HG02759 (cell line): ENCODE results near the gene FSTL3.
"Not testable (repeated sequence)": the region's sequence is repeated elsewhere in the genome, so short reads cannot be mapped to it uniquely, and the experiment has no call there.

ENCODE experiments used
- ATAC-seq: cut with Tn5 transposase; IDR thresholded peaks from one replicate; pipeline ENCODE4 v1.9.1; 2021; ENCODE audit warnings: mild to moderate bottlenecking, moderate library complexity; ENCODE audit not compliant: unreplicated experiment

FSTL3 gene

DNA sequence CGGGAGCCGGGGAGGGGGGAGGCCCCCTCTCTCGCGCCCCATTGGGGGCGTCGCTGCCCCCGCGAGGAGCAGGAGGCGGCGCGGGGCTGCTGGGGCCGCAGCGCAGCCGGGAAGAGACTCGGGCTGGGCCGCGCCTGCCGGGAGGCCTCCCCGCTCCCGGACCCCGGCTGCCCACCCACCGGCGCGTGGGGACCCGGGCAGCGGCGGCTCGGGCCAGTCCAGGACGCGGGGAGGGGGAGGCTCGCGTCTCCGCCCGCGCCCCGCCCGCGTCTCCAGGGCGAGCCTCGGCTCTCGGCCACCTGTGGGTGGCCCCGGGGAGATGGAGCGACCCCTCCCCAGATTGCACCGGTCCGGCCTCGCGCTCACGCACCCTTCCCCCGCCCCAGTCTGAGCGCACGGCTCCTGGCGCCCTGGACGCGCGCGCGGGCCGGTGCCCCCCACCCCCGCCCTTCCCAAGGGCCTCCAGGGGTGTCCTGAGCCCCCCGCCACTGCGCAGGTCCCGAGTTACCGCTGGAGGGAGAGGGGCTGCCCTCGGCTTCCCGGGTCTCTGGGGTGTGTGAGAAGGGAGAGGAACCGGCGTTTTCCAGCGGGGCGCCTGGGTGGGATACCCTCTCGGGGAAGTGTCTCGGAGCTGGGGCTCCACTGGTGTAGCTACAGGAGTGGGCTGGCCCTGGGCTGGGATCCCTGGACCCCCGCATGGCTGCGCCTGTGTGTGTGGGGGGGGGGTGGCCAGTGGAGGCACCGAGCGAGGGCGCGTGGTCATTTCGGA, 33.2 kb downstream of the FSTL3 start:
- ATAC-seq, result no peak

DNA sequence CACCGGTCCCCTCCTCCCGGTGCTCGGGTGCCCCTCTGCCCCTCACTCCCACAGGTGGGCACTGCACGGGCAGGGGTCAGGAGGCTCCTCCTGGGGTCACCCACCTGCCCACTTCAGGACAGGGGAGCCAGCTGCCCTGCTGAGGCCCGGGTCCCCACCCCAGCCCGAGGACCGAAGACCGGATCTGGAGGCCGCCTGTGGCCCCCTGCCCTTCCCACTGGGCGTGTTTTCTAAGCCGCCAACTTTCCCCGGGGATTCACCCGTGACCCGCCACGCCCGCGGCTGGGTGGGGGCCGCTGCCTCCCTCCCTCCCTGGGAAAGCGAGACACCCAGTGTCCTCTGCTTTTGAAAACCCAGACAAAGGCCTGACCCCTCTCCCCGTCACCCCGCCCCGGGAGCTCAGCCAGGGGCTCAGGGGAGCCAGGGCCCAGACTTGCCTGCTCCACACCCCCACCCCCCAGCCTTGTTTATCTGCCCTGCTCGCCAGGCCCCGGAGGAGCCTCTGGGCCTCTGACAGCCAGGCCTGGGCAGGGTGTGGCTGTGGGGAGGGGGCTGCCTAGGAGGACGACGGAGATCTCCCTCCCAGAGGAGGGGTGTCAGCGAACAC, 33.9 kb downstream of the FSTL3 start:
- no peak for ATAC-seq

- no peak for ATAC-seq
Observed at GRCh38 chr19:710767-711166, 34.6 kb downstream of the FSTL3 start.

- ATAC-seq, result no peak
Observed at GRCh38 chr19:711254-711653, 35.1 kb downstream of the FSTL3 start.

DNA sequence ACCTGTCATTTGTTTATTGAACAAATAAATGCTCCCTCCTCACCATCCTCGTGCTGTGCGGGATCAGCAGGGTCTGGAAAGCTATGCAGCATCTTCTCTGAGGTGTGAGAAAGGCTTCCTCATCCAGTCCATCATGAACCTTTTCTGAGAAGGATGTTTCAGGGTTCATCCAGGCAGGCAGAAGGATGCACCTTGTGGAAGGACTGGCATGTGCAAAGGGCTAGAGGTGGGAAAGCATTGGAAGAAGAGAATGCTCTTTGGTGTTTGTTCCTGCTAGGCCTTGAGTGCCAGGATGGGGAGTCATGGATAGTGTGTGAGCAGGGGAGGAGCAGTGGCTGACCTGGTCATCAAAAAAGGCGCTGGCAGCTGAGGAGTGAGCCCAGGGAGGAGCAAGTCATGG, 39.2 kb downstream of the FSTL3 start:
- ATAC-seq, result no peak

DNA sequence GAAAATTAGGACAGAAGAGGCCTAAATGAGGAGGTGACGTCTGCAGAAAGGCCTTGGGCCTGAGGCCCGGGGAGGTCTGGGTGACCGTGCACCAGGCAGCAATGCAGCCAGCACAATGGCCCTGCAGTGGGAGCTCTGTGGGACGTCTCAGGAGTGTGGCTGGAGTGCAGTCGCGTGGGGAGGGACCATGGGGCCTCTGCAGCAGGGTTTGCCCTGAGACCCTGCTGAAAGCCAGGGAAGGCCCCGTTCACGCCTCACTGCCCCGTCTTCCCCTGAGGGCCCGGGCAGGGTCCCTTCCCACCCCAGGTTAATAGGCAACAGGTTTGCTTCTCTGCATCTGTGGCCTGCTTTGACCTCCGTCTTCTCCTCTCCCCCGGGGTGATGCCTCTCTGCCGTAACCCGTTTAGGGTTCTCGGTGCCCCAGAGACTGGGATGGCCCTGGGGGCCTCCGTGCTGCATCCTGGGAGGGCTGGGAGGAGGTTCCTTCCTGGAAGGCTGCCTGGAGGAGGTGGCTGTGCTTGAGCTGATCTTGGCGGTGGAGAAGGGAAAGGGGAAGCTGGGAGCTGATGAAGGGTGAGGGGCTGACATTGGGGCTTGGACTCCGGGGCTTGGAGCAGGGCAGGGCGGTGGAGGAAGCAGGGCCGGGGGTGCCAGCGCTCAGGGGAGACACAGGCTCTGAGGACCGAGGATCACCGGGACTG, 42.2 kb downstream of the FSTL3 start:
- ATAC-seq, result no peak

GRCh38 chr19:718991-719512, 42.9 kb downstream of the FSTL3 start:
- no peak for ATAC-seq

GRCh38 chr19:719636-720344, 43.6 kb downstream of the FSTL3 start:
- no peak for ATAC-seq

DNA sequence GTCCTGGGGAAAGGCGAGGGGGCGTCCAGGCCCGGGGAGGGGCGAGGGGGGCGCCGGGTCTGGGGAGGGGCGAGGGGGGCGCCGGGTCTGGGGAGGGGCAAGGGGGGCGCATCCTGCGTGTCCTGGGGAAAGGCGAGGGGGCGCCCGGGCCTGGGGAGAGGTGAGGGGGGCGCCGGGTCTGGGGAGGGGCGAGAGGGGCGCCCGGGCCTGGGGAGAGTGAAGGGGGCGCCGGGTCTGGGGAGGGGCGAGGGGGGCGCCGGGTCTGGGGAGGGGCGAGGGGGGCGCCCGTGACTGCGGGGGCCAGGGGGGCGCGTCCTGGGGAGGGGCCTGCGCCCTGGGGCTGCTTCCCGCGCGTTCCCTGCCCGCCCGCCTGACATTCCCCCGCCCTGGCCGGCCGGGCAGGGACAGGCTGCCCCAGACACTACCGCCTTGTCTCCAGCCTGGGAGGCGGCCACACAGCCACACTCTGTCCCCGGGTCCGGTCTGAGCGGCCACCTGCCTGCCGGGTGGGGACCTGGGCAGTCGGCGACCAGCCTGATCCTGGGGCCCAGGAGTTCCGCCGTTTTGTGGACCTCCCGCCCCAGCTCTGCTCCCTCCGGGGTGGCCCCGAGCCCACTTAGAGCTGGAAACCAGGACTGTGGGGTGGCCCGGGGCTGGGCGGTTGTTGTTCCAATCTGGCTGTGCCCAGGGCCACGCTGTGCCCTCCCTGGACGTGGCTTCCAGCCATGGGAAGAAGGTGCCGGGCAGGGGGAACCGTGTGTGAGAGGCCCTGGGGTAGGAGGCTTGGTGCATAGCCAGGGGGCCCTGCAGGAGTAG, 44.4 kb downstream of the FSTL3 start:
- no peak for ATAC-seq

DNA sequence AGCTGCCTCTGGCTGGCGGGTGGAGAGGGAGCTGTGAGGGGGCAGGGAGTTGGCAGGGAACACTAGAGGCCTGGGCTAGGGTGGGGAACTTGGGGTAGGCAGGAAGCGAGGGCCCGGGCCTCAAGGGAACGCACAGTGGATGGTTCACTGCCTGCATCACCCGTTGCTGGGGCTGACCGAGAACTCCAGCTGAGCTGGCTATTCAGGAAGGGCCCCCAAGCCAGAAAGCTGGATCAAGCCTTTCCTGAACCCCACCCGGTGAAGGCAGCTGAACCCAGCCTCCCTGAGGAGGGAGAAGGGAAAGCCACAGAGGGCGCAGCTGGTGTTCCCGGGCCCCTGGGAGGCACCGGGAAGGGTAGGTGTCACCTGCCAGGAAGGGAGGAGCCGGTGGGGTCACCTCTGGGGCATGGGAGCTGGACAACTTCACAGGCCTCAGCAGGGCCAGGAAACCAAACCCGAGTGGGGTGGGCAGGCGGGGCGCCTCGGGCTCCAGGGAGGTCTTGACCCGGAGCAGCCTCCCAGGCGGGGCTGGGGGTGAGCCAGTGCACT, 46.4 kb downstream of the FSTL3 start:
- ATAC-seq, result no peak

DNA sequence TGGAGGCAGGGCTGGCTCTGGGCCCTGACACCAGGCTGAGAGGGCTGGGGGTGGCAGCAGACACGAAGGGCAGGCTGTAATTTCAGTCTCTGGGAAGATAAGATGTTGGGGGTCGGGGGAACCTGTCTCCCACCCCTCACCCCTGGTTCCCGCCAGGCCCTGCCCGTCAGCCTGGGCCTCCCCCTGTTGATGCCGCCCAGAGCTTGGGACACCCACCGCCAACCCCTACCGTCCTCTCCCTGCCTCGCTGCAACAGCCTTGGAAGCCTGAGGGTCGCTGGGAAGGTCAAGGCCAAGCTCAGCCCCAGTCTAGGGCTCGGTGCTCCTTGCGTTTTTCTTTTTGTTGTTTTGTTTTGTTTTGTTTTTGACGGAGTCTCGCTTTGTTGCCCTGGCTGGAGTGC, 47.1 kb downstream of the FSTL3 start:
- no peak for ATAC-seq

DNA sequence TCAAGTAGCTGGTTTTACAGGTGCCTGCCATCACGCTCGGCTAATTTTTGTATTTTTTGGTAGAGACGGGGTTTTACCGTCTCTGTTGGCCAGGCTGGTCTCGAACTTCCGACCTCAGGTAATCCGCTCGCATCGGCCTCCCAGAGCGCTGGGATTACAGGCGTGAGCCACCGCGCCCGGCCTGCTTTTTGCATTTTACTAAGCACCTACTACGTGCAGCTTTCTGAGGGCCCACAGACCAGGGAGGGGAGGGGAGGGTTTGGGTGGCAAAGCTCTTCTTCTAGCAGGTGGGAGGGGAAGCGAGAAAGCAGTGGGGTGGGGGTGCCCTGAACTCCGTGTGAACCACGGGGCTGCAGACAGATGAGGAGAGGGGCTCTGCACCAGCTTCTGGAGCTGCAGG, 47.5 kb downstream of the FSTL3 start:
- ATAC-seq, result no peak

GRCh38 chr19:725461-726089, 49.4 kb downstream of the FSTL3 start:
- ATAC-seq, result no peak

GRCh38 chr19:726993-727956, 51.1 kb downstream of the FSTL3 start:
- no peak for ATAC-seq

DNA sequence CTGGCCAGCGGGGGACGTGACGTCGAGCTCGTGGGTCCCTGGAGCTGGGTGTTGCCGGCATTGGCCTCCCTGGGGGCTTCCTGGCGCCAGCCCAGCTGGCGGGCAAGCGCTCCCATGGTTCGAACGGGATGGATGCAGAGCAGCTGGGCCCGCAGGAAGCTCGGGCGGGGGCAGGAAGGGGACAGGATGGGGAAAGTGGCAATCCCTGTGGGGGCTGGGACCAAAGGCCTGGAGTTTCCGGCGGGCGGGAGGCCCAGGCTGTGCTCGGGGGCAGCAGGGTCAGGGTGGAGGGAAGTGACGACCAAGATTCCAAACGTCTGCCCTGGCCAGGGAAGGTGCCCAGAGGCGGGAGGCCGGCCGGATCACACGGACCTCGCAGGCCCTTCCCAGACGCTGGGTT, 51.8 kb downstream of the FSTL3 start:
- no peak for ATAC-seq

DNA sequence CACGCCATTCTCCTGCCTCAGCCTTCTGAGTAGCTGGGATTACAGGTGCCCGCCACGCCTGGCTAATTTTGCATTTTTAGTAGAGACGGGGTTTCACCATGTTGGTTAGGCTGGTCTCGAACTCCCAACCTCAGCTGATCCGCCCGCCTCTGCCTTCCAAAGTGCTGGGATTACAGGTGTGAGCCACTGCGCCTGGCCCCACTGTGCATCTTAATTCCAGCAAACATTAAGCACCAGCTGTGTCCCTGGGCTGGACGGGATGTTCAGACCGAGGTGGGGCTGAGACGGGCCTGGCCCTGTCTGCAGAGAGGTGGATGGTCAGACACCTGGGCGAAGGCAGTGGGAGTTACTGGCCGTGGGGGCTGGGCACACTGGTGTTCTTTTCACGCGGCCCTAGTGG, 53.4 kb downstream of the FSTL3 start:
- ATAC-seq, result not testable (repeated sequence)

GRCh38 chr19:729965-730668, 53.9 kb downstream of the FSTL3 start:
- no peak for ATAC-seq

GRCh38 chr19:731000-731399, 54.8 kb downstream of the FSTL3 start:
- no peak for ATAC-seq
